ENCODE measurements around the gene IRAK1. TPM values are rescaled to one million over a fixed set of nuclear protein-coding genes. Genes with fewer than 3 reads are reported as not detected.

The IRAK1 gene
- total and polyA plus RNA-seq, 9 of the 15 experiments (the other 6 are each of a cell fraction or from before 2014, with no cell fraction given) = 11.6 to 261 (median 91.6) TPM

DNA sequence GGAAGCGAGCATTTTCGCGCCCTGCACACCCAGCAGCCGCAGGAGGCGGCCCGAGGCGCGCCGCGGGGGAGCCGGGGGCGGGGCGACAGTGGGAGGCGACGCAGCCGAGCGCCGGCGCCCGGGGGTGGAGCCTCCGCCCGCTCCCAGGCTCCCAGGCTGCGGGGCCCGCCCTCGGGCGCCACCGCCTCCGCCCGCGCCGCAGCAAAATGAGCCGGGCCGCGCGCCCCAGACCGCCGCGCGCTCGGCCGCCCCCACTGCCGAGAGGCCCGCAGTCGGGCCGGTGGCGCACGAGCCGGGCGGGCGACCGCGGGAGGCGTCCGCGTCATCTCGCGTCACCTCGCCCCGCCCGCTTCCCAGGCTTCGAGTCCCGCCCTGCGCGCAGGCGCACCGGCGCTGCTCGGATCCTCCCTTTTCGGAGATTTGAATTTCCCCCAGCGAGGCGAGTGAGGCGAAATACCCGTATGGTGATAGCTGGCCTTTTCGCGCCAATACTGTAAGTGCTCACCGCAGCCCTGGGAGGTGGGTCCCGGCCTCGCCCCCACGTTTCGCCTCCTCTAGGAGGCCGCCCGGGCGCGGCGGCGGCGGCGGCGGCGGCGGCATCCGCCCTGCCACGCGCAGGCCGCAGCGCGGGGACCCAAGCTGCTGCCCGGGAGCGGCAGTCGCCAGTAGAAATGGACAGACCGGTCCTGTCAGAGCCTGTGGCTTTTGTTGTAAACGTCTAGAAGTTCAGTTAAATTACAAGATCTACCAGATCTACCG, 47.2 kb downstream of the IRAK1 start, which contains the start of gene TMEM187 (continued):
- TF ChIP-seq, protein P1, sequence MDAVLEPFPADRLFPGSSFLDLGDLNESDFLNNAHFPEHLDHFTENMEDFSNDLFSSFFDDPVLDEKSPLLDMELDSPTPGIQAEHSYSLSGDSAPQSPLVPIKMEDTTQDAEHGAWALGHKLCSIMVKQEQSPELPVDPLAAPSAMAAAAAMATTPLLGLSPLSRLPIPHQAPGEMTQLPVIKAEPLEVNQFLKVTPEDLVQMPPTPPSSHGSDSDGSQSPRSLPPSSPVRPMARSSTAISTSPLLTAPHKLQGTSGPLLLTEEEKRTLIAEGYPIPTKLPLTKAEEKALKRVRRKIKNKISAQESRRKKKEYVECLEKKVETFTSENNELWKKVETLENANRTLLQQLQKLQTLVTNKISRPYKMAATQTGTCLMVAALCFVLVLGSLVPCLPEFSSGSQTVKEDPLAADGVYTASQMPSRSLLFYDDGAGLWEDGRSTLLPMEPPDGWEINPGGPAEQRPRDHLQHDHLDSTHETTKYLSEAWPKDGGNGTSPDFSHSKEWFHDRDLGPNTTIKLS (IDR thresholded peaks at IDR 0.05; ENCODE audit: borderline replicate concordance, low read depth) = peak; percentile 60; the same call in 1 of the 2 replicates
- TF ChIP-seq TAF1 (IDR thresholded peaks at IDR 0.05; ENCODE audit: control insufficient read depth, extremely low read depth, insufficient read depth, low read length, severe bottlenecking) (peak; percentile 56), ZNF644 (tag; IDR thresholded peaks at IDR 0.05; ENCODE audit: low read depth) (no peak), EZH2 (IDR thresholded peaks at IDR 0.05; ENCODE audit: borderline replicate concordance, low read depth, low read length) (no peak), MTA2 (IDR thresholded peaks at IDR 0.05; ENCODE audit: low read depth) (no peak)
- TF ChIP-seq, protein P2, sequence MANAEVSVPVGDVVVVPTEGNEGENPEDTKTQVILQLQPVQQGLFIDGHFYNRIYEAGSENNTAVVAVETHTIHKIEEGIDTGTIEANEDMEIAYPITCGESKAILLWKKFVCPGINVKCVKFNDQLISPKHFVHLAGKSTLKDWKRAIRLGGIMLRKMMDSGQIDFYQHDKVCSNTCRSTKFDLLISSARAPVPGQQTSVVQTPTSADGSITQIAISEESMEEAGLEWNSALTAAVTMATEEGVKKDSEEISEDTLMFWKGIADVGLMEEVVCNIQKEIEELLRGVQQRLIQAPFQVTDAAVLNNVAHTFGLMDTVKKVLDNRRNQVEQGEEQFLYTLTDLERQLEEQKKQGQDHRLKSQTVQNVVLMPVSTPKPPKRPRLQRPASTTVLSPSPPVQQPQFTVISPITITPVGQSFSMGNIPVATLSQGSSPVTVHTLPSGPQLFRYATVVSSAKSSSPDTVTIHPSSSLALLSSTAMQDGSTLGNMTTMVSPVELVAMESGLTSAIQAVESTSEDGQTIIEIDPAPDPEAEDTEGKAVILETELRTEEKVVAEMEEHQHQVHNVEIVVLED (CRISPR knock-in tag; IDR thresholded peaks at IDR 0.05) = peak; percentile 71
